HG02970 (cell line): ENCODE data around the gene LIN7A.

Source experiments
- ATAC-seq: cut with Tn5 transposase; IDR thresholded peaks from one replicate; pipeline ENCODE4 v1.9.1; 2021; ENCODE audit warnings: mild to moderate bottlenecking, moderate library complexity, moderate number of reproducible peaks; ENCODE audit not compliant: unreplicated experiment, low FRiP score

Gene LIN7A, protein sequence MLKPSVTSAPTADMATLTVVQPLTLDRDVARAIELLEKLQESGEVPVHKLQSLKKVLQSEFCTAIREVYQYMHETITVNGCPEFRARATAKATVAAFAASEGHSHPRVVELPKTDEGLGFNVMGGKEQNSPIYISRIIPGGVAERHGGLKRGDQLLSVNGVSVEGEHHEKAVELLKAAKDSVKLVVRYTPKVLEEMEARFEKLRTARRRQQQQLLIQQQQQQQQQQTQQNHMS

DNA sequence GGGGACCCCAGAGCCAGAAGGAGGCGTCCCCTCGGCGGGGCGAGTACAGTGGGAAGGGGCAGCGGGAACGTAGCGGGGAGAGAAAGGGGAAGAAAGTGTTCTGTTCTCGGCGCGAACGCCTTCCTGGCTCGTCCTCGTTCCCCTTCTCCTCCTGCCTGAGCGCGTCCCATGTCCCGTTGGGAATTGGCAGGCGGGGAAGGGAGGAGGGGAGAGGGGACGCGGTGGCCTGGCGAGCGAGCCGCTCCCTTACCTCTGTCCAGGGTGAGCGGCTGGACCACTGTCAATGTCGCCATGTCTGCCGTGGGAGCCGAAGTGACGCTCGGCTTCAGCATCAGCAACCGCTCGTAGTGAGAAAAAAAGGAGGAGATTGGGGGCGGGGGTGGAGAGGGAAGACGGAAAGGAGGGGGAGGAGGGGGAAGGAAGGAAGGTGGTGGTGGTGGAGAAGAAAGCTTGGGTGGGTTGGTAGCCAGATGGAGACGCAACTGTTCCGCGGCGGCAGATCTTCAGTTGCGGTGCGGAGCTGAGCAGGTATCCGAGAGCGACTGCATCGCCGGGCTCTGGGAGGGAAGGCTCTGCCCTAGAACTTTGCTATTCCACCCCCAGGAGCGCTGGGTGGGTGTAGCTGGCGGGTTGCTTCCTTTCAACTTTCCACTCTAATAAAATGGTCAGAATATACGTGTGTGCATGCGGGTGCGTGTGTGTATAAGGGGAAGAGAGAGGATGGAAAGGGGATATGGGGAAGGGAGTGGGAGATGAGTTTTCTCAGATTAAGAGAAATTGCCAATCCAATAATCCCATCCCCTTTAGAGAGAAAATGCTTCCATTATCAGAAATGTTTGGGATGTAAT lies at the start of gene LIN7A:
Gene LIN7A, minus strand, starts transcription at position 544 of the 848 bp plus-strand sequence. Its CDS starts 212 bp downstream, at position 332.
- ATAC-seq: peak; percentile 7

DNA sequence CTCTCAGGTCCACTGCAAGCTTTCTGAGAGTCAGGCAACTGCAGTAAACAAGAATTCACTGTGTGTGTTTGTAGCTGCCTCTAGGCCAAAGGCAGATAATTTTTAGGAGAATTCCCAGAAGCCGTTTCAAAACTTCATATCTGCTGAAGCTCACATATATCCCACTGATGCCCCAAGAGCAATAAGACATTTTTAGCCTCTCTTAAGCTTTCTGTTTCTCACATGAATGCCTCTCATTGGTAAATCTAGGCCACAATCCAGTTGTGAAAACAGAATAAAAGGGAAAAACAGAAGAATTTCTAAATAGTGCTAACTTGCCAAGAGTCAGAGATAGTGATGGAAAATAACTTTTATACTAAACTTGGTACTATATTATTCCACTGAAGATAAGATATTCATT lies 48.5 kb upstream of the LIN7A start:
- no peak for ATAC-seq

DNA sequence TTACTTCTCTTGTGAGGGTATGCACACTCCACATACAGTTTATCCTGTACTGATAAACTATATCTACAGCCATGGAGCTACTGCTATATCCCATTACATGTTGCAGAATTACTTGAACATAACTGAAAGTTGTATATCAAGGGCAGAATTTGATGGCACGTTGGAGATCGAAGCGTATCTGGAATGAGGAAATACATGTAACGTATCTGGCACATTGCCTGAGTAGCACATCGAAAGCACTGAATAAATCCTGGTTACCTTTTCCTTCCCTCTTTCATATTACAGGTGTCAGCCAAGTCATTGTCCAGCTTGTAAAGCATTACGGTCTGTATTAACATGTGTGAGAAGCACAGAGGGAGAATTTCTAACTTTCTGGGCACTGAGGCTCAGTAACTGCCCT lies 42.1 kb upstream of the LIN7A start:
- no peak for ATAC-seq

DNA sequence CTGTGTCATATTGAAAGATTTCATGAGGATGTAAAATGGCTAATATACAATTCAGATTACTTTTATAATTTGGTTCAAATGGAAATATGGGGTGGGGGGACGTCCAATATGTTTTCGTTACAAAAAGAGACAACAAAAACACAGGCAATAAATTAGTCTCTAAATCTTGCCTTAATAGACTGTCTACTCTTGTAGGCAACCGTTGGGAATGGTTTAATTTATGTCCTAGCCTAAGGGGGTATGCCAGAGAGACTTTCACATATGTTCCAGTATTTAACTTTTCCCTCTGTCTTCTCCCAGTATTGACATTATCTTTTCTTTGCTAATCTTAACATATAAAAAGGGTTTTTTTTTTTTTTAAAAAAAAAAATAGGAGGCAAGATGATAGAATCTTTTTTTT lies 41.5 kb upstream of the LIN7A start:
- ATAC-seq: no peak

DNA sequence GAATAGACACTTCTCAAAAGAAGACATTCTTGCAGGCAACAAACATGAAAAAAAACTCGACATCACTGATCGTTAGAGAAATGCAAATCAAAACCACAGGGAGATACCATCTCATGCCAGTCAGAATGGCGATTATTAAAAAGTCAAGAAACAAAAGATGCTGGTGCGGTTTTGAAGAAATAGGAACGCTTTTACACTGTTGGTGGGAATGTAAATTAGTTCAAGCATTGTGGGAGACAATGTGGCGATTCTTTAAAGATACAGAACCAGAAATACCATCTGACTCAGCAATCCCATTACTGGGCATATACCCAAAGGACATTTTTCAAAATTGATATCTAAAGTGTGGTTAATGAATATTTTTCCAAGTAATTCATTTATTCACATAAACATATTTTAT lies 39.6 kb upstream of the LIN7A start:
- ATAC-seq: no peak

DNA sequence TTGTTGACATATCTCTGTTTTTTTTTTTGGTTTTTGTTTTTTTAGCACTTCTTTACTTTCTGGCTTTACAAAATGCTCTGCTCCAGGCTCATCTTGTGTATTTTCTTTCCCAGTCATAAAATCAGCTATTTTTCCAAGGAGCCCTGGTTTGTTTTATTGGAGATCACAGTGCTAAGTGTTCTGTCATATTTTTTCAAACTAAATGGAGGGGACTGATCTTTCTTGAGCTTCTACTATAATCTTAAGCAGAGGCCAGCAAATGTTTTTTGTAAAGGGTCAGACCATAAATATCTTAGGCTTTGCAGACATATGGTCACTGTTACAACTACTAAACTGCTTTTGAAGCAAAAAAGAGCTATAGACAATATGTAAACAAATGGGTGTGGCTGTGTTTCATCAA lies 30.6 kb upstream of the LIN7A start:
- no peak for ATAC-seq

DNA sequence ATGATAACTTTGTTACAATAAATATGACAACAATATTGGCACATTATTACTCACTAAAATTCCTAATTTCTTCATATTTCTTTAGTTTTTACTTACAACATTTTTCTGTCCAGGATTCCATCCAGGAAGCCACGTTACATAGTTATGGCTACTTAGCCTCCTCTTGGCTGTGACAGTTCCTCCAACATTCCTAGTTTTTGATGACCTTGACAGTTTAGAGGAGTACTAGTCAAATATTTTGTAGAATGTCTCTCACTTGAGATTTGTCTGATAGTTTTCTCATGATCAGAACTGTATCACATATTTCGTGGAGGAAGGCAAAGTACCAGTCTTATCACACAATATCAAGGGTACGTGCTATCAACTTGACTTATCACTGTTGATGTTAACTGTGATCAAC lies 29.8 kb upstream of the LIN7A start:
- no peak for ATAC-seq

DNA sequence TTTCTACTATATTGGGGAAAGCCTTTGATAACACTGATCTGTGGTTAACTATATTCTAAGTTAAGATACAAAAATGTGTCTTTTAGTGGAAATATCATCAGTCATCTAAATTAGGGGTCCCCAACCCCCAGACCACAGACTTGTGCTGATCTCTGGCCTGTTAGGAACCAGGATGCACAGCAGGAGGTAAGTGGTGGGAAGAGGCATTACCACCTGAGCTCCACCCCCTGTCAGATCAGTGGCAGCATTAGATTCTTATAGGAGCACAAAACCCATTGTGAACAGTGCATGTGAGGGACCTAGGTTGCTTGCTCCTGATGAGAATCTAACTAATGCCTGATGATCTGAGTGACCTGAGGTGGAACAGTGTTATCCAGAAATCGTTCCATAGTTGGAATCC lies 28.3 kb upstream of the LIN7A start:
- ATAC-seq: no peak

DNA sequence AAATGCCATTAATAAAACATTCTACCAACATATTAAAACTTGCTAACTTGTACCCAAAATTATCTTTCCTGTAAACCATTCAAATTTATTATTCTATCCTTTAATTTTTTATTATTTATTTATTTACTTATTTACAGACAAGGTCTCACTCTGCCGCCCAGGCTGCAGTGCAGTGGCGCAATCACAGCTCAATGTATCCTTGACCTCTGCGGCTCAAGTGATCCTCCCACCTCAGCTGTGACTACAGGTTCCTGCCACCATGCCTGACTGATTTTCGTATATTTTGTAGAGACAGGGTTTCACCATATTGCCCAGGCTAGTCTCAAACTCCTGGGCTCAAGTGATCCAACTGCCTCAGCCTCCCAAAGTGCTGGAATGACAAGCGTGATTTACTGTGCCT lies 20.4 kb upstream of the LIN7A start:
- ATAC-seq: no peak

DNA sequence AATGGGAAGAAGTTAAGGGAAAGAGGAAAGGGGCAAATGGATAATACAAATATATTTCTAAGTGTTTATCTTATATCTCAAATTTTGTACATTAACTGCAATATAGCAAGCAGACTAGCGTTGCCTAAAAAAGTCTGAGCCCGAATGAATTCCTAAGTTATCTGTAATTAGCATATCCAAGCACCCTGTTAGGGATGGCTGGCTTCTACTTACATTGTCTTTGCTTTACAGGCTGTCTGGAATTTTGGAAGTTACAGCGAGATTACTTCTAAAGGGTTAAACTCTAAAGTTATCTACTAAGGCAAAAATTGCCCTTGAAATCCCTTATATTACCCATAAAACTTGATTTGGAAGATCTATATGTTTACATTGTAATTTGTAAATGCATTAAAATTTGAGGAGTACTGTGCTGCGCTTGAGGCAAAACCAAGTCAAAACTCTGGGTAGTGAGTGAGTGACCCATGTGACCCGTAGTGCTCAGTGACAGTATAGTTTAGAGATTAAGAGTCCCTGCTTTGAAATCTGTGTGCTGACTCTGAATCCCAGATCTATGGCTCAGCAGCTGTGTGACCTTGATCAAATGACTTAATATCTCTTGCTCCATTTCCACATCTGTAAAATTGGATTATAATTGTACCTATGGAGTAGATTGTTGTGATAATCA lies 17.3 kb upstream of the LIN7A start:
- ATAC-seq: no peak

DNA sequence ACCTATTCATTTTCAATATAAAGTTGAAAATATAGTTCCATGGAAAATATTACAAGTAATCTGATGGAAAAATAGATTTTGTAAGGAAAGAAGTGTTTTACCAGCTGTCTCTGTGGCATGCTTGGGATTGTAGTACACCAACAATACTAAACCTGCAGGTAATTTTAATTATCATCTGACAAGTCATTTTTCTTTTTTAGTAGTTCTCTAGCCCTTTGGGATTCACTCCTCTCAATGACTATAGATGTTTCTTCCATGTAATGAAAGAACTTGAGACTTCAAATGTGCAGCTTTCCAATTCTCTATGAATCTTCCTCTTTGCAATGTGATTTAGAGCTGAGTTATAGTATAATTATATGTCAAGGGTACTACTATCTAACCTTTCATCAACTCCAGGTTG lies 14.7 kb upstream of the LIN7A start:
- ATAC-seq: no peak

DNA sequence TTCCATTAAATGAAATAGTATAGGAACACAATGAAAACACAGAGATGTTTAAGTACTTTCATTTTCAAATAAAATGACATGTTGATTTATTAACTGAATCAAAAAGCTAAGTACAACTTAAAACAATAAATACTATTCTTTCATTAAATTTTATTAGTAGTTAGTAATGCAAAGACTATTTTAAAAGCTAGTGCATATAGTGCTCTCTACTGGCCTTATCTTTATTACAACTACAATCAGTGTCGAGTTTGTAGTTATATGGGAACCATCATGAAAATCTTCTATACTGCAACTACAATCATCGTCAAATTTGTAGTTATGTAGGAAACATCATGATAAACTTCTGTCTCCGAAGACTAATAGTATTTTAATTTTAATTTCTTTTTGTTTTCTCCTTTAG lies 8.9 kb upstream of the LIN7A start:
- no peak for ATAC-seq

DNA sequence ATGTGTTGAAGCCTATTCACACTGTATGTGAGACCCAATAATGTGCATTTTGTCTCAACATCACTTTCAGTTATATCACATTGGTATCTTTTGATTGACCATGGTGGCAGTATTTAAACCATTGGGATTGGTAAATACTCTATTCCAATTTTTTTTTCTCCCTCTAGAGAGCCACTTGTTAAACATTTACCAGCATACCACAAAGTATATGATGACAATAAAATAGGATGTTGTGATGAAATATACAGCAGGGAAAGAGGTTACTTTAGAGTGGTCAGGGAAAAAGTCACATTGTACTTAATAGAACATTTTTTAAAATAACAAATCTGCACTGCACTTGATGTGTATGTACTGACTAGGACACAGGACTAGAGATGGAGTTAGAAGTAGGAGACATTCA lies 5.6 kb upstream of the LIN7A start:
- no peak for ATAC-seq

DNA sequence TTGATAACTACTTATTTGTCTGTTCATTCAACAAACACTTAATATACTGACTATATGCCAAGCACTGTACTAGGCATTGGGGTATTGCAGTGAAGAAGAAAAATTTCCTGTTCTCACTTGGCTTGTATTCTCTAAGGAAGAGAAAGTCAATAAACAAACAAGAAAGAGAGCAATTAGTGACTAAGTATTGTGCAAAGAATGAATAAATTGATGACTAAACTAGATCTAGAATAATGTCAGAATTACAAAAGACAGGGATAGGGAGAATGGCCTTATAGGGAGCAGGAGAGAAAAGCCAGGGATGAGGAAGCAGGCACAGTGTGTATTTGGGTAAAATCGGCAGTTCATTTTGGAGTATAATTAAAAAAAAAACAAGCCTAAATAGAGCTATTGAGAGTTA lies 4.2 kb upstream of the LIN7A start:
- ATAC-seq: no peak

DNA sequence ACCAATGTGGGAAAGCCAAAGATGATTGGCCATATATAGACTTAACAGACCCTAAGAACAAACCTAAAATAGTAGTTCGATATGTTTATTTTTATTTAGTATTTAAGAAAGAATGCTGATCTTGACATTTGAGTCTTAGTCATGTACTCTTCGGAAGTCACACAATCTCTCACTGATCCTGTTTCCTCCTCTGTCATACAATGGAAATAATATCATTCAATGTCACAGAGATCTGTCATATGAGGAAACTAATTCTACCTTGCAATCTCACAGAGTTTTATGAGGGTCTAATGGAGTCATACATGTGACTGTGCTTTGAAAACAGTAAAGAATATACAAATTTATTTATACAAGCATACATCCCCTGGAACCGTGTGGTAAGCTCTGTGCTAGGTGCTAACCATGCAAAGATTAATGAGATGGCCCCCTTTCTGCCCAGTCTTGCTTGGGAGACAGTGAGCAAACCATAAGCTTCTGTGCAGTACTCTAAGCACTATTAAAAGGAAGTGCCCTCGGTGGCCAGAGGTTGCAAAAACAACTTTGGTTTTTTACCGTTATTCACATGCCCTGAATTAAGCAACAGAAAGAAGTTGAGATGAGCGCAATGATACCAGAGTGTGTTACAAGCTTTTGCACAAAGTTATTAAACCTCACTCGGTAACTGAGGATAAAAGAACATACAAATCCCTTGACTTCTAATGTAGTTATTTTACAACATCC lies 1.7 kb upstream of the LIN7A start:
- no peak for ATAC-seq

DNA sequence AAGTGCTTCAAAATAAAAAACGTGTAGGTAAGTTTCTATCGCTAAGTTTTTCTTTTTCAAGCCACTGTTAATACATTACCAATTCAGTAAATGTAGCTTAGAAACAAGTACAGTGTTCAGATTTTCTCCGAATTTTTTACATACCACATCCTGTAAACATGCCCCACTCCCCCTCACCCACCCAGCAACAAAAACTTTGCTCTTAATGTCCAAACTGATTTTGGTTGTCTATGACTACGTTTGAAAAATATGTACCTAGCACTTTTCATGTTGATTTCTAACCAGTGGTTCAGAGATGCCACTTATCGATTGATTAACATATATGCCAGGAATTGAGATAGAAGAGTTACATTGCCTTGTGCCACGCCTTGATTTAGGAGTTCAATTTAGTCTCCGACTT lies 663 bp upstream of the LIN7A start:
- ATAC-seq: no peak

DNA sequence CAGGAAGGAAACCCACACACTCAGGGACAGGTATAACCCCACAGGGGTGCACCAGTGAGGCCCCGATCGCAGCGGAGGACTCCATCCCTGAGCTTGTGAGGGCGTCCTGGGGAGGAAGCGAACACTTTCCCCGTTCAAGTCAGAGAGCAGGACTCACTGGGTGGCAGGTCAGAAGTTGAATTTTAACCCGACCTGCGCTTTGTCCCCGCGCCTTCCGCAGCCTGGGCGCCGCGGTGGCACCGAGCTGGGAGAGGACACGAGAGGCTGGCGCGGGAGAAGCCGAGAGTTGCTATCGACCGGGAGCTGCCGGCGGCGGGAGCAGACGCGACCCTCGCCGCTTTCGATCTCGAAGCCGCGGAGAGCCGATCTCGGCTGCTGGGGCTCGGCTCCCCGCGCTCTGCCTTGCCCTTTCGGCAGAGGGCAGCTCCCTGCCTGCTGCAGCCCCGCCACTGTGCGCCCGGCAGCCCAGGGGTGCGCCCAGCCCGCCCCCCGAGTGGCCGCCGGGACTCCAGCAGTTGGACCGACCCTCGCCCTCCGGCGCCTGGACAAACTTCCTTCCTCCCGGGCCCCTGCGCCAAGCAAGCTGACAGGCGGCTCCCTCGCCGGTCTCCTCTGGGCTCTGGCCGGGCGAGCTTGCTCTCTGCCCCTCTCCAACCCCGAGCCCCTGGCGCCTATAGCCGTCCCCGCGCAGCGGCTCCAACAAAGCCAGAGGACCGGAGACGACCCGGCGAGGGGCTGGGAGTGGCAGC lies 918 bp downstream of the LIN7A start:
- peak; percentile 46 for ATAC-seq

DNA sequence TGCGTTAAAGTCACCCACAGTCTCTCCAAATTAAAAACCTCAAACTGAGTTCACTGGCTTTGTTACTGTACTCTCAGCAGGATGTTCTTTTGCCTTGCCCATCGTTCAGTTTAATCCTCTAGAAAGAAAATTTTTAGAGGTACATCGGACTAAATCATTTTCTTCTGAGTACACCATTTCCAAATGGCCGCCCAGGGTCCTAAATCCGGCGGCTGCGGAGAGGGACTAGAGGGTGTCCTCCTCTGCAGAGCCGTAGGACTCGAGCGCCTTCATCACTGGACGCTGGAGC lies 1.4 kb downstream of the LIN7A start:
- peak; percentile 33 for ATAC-seq

DNA sequence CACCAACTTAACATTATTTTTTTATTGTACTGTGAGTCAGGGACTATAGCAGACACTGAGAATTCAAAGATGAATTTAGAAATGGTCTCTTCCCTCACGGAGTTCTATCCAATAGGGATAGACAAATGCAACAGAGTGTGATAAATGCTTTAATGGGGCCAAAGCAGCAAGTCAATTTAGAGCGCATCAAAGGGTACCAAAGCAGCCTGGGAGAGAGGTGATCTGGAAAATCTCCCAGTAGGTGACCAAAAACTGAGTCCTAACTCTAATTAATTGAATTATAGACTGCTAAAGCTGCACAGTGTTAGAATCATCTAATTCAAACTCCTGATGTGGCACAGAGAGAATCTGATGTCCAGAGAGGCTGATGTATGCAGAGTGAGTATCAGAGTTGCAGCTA lies 2.6 kb downstream of the LIN7A start:
- no peak for ATAC-seq

DNA sequence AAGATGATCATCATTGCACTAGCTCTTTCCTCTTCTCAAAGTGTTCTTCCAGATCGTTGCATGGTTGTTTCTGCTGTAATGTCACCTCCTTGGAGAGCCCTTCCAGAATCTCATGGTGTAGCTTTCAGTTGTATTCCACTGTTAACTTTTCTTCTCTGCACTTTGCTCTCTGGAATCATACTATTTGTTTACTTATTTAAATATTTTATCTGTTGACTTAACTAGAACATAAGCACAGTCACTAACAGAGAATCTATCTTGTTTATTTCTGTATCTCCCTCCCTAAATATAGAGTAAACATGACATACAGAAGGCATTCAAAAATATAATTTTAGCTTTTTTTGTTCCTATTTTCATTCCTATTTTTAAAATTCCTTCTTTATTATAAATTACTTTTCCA lies 11.8 kb downstream of the LIN7A start:
- no peak for ATAC-seq

DNA sequence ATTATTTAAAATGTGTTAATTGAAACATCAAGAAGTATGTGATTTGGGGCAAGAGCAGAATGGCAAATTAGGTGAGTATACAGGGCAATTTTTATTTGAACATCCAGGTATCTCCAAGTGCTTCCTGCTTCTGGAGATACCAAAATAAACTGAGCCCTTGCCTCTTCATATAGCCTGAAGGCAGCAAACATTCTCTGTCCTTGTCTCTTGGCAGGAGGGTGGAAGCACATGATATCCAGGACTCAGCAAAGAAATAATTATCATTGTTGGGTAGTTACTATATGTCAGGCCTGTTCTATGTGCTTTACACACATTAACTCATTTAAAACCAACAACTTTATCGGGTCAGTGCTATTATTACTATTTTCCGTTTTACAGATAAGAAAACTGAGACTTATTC lies 12.5 kb downstream of the LIN7A start:
- ATAC-seq: no peak
